Thyroid gland (tissue), 4 donors: ENCODE measurements around the gene ADI1. TPM values are rescaled to one million over a fixed set of nuclear protein-coding genes. Genes with fewer than 3 reads are reported as not detected.

Source experiments
- DNase-seq, 2 donors: peaks; one replicate each; pipeline ENCODE4 v3.0.0-alpha.2; 2019
- H3K27ac ChIP-seq, 3 donors: fragments of 200-600 bp; sonication (generic); 1 replicate in 2 of 3; 2 replicates in 1 of 3; pipeline ENCODE4 v1.5.1; 2016 to 2019; ENCODE audit warnings: mild to moderate bottlenecking in 1 of 3, moderate library complexity in 1 of 3
- H3K27me3 ChIP-seq: fragments of 200-600 bp; sonication (generic); one replicate; pipeline ENCODE4 v1.5.1; 2019
- H3K36me3 ChIP-seq, 2 donors: fragments of 200-600 bp; sonication (generic); one replicate each; pipeline ENCODE4 v1.5.1; 2016 to 2019
- H3K4me1 ChIP-seq, 2 donors: fragments of 200-600 bp; sonication (generic); one replicate each; pipeline ENCODE4 v1.5.1; 2017 to 2019
- H3K4me3 ChIP-seq, 3 donors: fragments of 200-600 bp; sonication (generic); replicated peaks in 1 of 3; 1 replicate in 2 of 3; 2 replicates in 1 of 3; pipeline ENCODE4 v1.5.1; 2016; ENCODE audit warnings: mild to moderate bottlenecking in 1 of 3
- H3K9me3 ChIP-seq: fragments of 200-600 bp; sonication (generic); one replicate; pipeline ENCODE4 v1.5.1; 2017
- POLR2A ChIP-seq, 2 donors: fragments of 450-650 bp; IDR thresholded peaks; one replicate each; pipeline ENCODE4 v1.6.1; 2017; ENCODE audit warnings: antibody characterized with exemption in 2 of 2, mild to moderate bottlenecking in 2 of 2, moderate library complexity in 1 of 2
- WGBS, 2 donors: methylation state at CpG; one replicate each; pipeline ENCODE4 v1.1.5; 2017; 5-methylcytosine and 5-hydroxymethylcytosine counted together
- intact Hi-C: fragments of 100-400 bp; cut with DNase I; formaldehyde crosslinking; loops from one replicate; pipeline ENCODE4 v1.15.1; 2023
- total RNA-seq, 4 donors: library from RNA; depleted of rRNA; stranded (reverse); fragments of >200 nt; gene quantifications; one replicate each; pipeline ENCODE4 v1.2.3, GENCODE V29; 2016
- TF ChIP-seq, protein P1 (sequence below), 6 experiments: fragments of 200-600 bp in 3 of 6; fragments of 450-650 bp in 3 of 6; sonication (generic) in 3 of 6; IDR thresholded peaks; one replicate each; pipeline ENCODE4 v1.5.1; 2016 to 2019; ENCODE audit warnings: antibody characterized with exemption in 6 of 6, mild to moderate bottlenecking in 2 of 6, inconsistent platforms in 1 of 6, moderate library complexity in 1 of 6

ADI1 gene
- total RNA-seq, 4 donors from 2014 or later: 35.9 to 65.1 (median 59.2) TPM

- intact Hi-C loops: loop anchor here (10.0 kb wide), 1 partner anchor 96 kb away; the partner anchor contains the start of gene ALLC
- H3K9me3 ChIP-seq: no peaks in the 10 kb centered on the region
- peak; percentile 20 to 82 for TF ChIP-seq POLR2A (IDR thresholded peaks at IDR 0.05)
- TF ChIP-seq, protein P1, sequence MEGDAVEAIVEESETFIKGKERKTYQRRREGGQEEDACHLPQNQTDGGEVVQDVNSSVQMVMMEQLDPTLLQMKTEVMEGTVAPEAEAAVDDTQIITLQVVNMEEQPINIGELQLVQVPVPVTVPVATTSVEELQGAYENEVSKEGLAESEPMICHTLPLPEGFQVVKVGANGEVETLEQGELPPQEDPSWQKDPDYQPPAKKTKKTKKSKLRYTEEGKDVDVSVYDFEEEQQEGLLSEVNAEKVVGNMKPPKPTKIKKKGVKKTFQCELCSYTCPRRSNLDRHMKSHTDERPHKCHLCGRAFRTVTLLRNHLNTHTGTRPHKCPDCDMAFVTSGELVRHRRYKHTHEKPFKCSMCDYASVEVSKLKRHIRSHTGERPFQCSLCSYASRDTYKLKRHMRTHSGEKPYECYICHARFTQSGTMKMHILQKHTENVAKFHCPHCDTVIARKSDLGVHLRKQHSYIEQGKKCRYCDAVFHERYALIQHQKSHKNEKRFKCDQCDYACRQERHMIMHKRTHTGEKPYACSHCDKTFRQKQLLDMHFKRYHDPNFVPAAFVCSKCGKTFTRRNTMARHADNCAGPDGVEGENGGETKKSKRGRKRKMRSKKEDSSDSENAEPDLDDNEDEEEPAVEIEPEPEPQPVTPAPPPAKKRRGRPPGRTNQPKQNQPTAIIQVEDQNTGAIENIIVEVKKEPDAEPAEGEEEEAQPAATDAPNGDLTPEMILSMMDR (IDR thresholded peaks at IDR 0.05): no peak
Measured at GRCh38 chr2:3558205-3559014, 39.1 kb upstream of the ADI1 start, which contains the start of gene RNASEH1. RNASEH1 (minus strand) TSS chr2:3558333; CDS start chr2:3558260, 73 bp downstream.

GRCh38 chr2:3557639-3558204 lies 38.4 kb upstream of the ADI1 start:
- Histone ChIP-seq H3K27me3 (no peaks in the 10 kb centered on the region), H3K9me3 (no peaks in the 10 kb centered on the region), H3K36me3 (peaks cover 26 to 30% of the 10 kb centered on the region in 2 donors), H3K27ac (peak overlapping the region; percentile 53 to 88 (median 84)), H3K4me3 (peak overlapping the region; percentile 80 to 93 (median 81)), H3K4me1 (peaks cover 12 to 20% of the 10 kb centered on the region in 2 donors)
- WGBS, 2 donors: 0 to 1% methylated on average over 15 to 26 of the region's 40 CpGs
- DNase-seq: no peak
- intact Hi-C loops: loop anchor here (10.0 kb wide), 1 partner anchor 97 kb away; the partner anchor contains the start of gene ALLC
- TF ChIP-seq, protein P1 (IDR thresholded peaks at IDR 0.05): no peak
- no peak for TF ChIP-seq POLR2A (IDR thresholded peaks at IDR 0.05)

More at GRCh38 chr2:3558205-3559014, 39.1 kb upstream of the ADI1 start, which contains the start of gene RNASEH1:
- H3K36me3 ChIP-seq: peaks cover 26 to 29% of the 10 kb centered on the region in 2 donors
- H3K4me1 ChIP-seq: peaks cover 12 to 20% of the 10 kb centered on the region in 2 donors
- no peaks in the 10 kb centered on the region for H3K27me3 ChIP-seq
- DNase-seq: peak; percentile 96 to 98
- peak within 1 kb of the TSS; percentile 73 to 88 (median 84) for H3K27ac ChIP-seq
- WGBS, 2 donors: 1% methylated on average over 17 to 50 of the region's 67 CpGs
- peak within 1 kb of the TSS; percentile 80 to 93 (median 81) for H3K4me3 ChIP-seq

- Histone ChIP-seq H3K36me3 (peaks cover 53 to 58% of the 10 kb centered on the region in 2 donors), H3K27me3 (no peaks in the 10 kb centered on the region), H3K4me1 (peaks cover 9 to 15% of the 10 kb centered on the region in 2 donors), H3K27ac (no peak overlapping the region), H3K4me3 (no peak overlapping the region), H3K9me3 (no peaks in the 10 kb centered on the region)
- no peak for TF ChIP-seq POLR2A (IDR thresholded peaks at IDR 0.05)
- TF ChIP-seq, protein P1 (IDR thresholded peaks at IDR 0.05): no peak
- no peak for DNase-seq
- WGBS, 2 donors: 93 to 94% methylated on average over 10 of the region's 10 CpGs
- intact Hi-C loops: loop anchor here (10.0 kb wide), 1 partner anchor 101 kb away; the partner anchor contains the start of gene ALLC
Measured at GRCh38 chr2:3553946-3554345, 34.6 kb upstream of the ADI1 start.

DNA sequence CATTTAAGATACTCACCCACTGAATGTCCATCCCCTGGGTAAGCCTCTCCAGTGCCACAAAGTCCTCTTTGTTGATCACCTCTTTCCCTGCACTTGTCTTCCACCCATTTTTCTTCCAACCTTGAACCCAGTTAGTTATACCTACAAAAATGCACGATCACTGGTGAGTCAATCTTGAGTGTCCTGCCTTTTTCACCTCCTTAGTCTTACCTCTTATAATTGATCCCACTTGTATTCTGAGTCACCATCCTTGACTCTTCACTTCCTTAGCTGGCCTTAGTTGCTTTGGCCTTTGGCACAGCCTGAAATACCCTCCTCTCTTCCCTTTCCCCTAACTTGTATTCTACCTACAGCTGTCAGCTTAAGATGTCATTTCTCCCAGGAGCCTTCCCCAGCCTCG lies 28.6 kb upstream of the ADI1 start:
- no peak for DNase-seq
- H3K27ac ChIP-seq: no peak overlapping the region
- no peaks in the 10 kb centered on the region for H3K9me3 ChIP-seq
- WGBS, 2 donors: 91 to 95% methylated on average over 2 of the region's 2 CpGs
- H3K4me1 ChIP-seq: no peaks in the 10 kb centered on the region
- intact Hi-C loops: no loop called here
- H3K36me3 ChIP-seq: peaks cover 75 to 84% of the 10 kb centered on the region in 2 donors
- TF ChIP-seq POLR2A (IDR thresholded peaks at IDR 0.05): no peak
- TF ChIP-seq, protein P1 (IDR thresholded peaks at IDR 0.05): no peak
- no peak overlapping the region for H3K4me3 ChIP-seq
- H3K27me3 ChIP-seq: no peaks in the 10 kb centered on the region
